MM.1S (cell line): ENCODE results near the gene TYMS.

ENCODE experiments used
- CTCF ChIP-seq: fragments of 300-600 bp; sonication (generic); IDR thresholded peaks from 2 replicates; pipeline ENCODE4 v1.5.1; 2016; ENCODE audit warnings: antibody characterized with exemption, low read length, mixed read lengths
- EZH2 ChIP-seq: fragments of 300-600 bp; sonication (generic); optimal IDR thresholded peaks from 2 replicates; pipeline ENCODE3; 2017; ENCODE audit warnings: low read depth, mild to moderate bottlenecking, antibody characterized with exemption, low read length, mixed read lengths
- EZH2phosphoT487 ChIP-seq: fragments of 300-600 bp; sonication (generic); IDR thresholded peaks from 2 replicates; pipeline ENCODE4 v1.6.1; 2018; ENCODE audit warnings: antibody characterized with exemption, low read length

- TF ChIP-seq CTCF = no peak
- no peak for TF ChIP-seq EZH2
- no peak for TF ChIP-seq EZH2phosphoT487
Measured at GRCh38 chr18:668260-668659, 10.8 kb downstream of the TYMS start.
